Measurements from ENCODE around the gene ST3GAL2. TPM values are rescaled to one million over a fixed set of nuclear protein-coding genes. Genes with fewer than 3 reads are reported as not detected.

ST3GAL2 gene
- total RNA-seq, 1 experiment from 2014 or later, result 45.9 TPM

DNA sequence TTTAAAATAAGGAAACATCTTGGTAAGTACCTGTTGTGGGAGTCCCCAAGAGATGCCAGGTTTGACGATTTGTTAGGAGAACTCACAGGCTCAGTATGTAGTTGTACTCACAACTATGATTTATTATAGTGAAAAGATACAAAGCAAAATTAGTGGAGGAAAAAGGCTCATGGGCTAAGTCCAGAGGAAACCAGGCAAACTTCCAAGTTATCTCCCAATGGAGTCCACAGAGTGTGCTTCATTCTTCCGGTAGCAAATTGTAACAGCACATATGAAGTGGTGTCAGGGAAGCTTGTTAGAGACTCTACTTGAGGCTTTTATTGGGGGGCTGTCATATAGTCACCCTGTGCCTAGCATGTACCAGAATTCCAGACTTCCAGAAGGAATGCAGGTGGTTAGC is 89.9 kb downstream of the ST3GAL2 start:
- Mint-ChIP-seq H3K27me3 (ENCODE audit: low read depth) (no peaks in the 10 kb centered on the region), H3K36me3 (ENCODE audit: insufficient read depth in 1 of 3, low read depth in 3 of 3) (peaks cover 10 to 33% (median 14%) of the 10 kb centered on the region in 3 experiments; a peak in 6 of 7 replicates), H3K4me1 (peaks cover 7 to 11% of the 10 kb centered on the region in 2 experiments; a peak in 3 of 4 replicates)

More for the DNA sequence above, 89.9 kb downstream of the ST3GAL2 start:
- Histone ChIP-seq H4K20me1 (ENCODE audit: control insufficient read depth, insufficient read depth, insufficient read length) (no peaks in the 10 kb centered on the region), H2AK5ac (ENCODE audit: insufficient read length, low read length) (no peak overlapping the region), H2AFZ (ENCODE audit: low read length) (no peak overlapping the region), H3K27ac (ENCODE audit: insufficient read length, low read depth, low read length) (no peak overlapping the region), H3K79me2 (ENCODE audit: insufficient read depth, low read length) (no peaks in the 10 kb centered on the region; the same call in 1 of the 2 replicates), H2BK12ac (ENCODE audit: insufficient read length, low read depth, low read length) (no peak overlapping the region), H3K56ac (ENCODE audit: insufficient read length, low read depth, low read length) (no peak overlapping the region), H3K79me1 (ENCODE audit: insufficient read depth, low read depth, low read length, poor library complexity, severe bottlenecking) (peaks cover 4% of the 10 kb centered on the region), H2BK120ac (ENCODE audit: low read depth, low read length, poor library complexity, severe bottlenecking) (no peak overlapping the region), H3K27me3 (ENCODE audit: insufficient read depth, low read length) (no peaks in the 10 kb centered on the region), H3K14ac (ENCODE audit: insufficient read depth, low read length) (no peak overlapping the region), H3K4me1 (ENCODE audit: insufficient read depth, low read length) (no peaks in the 10 kb centered on the region), H3K23ac (ENCODE audit: insufficient read length, low read depth, low read length) (no peak overlapping the region), H3K4ac (ENCODE audit: low read depth, low read length) (no peak overlapping the region), H4K5ac (ENCODE audit: insufficient read length, low read depth, low read length) (no peak overlapping the region), H2BK5ac (ENCODE audit: insufficient read length, low read length) (no peak overlapping the region), H3T11ph (ENCODE audit: low read length) (no peak overlapping the region), H2BK15ac (ENCODE audit: low read depth, low read length) (no peak overlapping the region), H4K91ac (ENCODE audit: insufficient read length, low read depth, low read length) (no peak overlapping the region), H3K9ac (ENCODE audit: extremely low read depth, insufficient read length, low read length) (no peak overlapping the region), H3K4me2 (ENCODE audit: insufficient read depth, insufficient read length, low read length) (no peak overlapping the region), H3K9me3 (ENCODE audit: control insufficient read depth, low read depth, low read length) (no peaks in the 10 kb centered on the region), H3K23me2 (ENCODE audit: insufficient read length, low read depth, low read length, poor library complexity, severe bottlenecking) (peaks cover 3% of the 10 kb centered on the region), H2BK20ac (ENCODE audit: low read depth, low read length, poor library complexity, severe bottlenecking) (no peak overlapping the region), H4K8ac (replicated peaks; ENCODE audit: insufficient read length, low read depth, low read length) (no peak overlapping the region), H3K18ac (ENCODE audit: insufficient read length, low read depth, low read length) (no peak overlapping the region)
- TF ChIP-seq CTCF (conservative IDR thresholded peaks at IDR 0.05), result no peak
- no peaks in the 10 kb centered on the region for H3K9me3 Mint-ChIP-seq
- H3K4me3 Mint-ChIP-seq, result peak overlapping the region in 1 of 2 experiments; percentile 19; a peak in 1 of 5 replicates
- no CpG with 5 or more reads among the region's 2 CpGs for WGBS (ENCODE audit: extremely low coverage, insufficient read length, low lambda C conversion rate)
- no peak for DNase-seq
- no peak overlapping the region for H3K27ac Mint-ChIP-seq
